ENCODE results near the gene PPP4R3B.
A peak's percentile ranks its signal among the peaks of the same experiment; 100 is the strongest.

Gene PPP4R3B

DNA sequence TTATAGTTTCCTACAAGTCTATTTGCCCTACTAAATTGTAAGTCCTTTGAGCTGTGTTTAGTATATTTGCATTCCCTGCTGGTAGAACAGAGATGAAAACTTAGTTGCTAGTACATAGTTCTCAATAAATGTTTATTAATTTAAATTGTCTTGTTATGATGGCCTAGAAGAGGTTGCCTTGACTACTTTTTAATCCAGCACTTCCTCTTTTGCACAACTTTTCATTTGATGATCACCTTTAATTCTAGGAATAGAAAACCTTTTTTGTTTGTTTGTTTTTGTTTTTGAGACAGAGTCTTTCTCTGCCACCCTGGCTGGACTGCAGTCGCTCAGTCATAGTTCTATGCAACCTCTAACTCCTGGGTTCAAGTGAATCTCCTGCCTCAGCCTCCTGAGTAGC is 91.2 kb downstream of the PPP4R3B start:
- H3K27ac ChIP-seq (ENCODE audit: low read depth, low read length) = no peak overlapping the region
- H3K36me3 ChIP-seq (ENCODE audit: control insufficient read depth in 5 of 5, insufficient read depth in 5 of 5, low read length in 5 of 5) = peaks cover 9 to 38% (median 24%) of the 10 kb centered on the region in 5 donors
- no peaks in the 10 kb centered on the region for H3K9me3 ChIP-seq (ENCODE audit: control insufficient read depth in 5 of 5, low read length in 5 of 5)
- H3K4me1 ChIP-seq (ENCODE audit: control insufficient read depth in 5 of 5, insufficient read depth in 5 of 5, low read length in 5 of 5) = peaks cover 0 to 8% (median 0%) of the 10 kb centered on the region in 5 donors
- H3K9ac ChIP-seq (ENCODE audit: low read length in 5 of 5) = no peak overlapping the region
- no peaks in the 10 kb centered on the region for H3K27me3 ChIP-seq (ENCODE audit: control insufficient read depth in 5 of 5, insufficient read depth in 4 of 5, low read length in 5 of 5)
- no peak overlapping the region for H3K4me3 ChIP-seq (ENCODE audit: low read depth in 1 of 5, low read length in 5 of 5)

DNA sequence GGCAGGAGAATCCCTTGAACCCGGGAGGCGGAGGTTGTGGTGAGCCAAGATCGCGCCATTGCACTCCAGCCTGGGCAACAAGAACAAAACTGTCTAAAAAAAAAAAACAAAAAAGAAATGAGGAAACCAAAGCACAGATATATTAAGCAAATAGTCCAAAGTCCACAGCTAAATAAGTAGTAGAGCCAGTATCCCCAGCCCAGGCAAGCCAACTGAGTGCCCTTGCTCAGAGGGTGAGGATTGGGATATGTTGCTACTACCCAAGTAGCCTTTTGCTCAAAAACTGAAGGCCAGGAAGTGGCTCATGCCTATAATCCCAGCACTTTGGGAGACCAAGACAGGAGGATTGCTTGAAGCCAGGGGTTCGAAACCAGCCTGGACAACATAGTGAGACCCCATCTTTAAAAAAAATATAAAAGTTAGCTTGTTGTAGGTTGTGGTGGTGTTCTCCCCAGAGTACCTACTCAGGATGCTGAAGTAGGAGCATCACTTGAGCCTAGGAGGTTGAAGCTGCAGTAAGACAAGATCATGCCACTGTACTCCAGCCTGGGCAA is 92.5 kb downstream of the PPP4R3B start:
- H3K9me3 ChIP-seq (ENCODE audit: control insufficient read depth in 5 of 5, low read length in 5 of 5) = no peaks in the 10 kb centered on the region
- peaks cover 9 to 28% (median 15%) of the 10 kb centered on the region in 5 donors for H3K36me3 ChIP-seq (ENCODE audit: control insufficient read depth in 5 of 5, insufficient read depth in 5 of 5, low read length in 5 of 5)
- no peaks in the 10 kb centered on the region for H3K27me3 ChIP-seq (ENCODE audit: control insufficient read depth in 5 of 5, insufficient read depth in 4 of 5, low read length in 5 of 5)
- H3K27ac ChIP-seq (ENCODE audit: low read depth, low read length) = no peak overlapping the region
- H3K4me3 ChIP-seq (ENCODE audit: low read depth in 1 of 5, low read length in 5 of 5) = no peak overlapping the region
- H3K9ac ChIP-seq (ENCODE audit: low read length in 5 of 5) = no peak overlapping the region
- peaks cover 0 to 11% (median 8%) of the 10 kb centered on the region in 5 donors for H3K4me1 ChIP-seq (ENCODE audit: control insufficient read depth in 5 of 5, insufficient read depth in 5 of 5, low read length in 5 of 5)

DNA sequence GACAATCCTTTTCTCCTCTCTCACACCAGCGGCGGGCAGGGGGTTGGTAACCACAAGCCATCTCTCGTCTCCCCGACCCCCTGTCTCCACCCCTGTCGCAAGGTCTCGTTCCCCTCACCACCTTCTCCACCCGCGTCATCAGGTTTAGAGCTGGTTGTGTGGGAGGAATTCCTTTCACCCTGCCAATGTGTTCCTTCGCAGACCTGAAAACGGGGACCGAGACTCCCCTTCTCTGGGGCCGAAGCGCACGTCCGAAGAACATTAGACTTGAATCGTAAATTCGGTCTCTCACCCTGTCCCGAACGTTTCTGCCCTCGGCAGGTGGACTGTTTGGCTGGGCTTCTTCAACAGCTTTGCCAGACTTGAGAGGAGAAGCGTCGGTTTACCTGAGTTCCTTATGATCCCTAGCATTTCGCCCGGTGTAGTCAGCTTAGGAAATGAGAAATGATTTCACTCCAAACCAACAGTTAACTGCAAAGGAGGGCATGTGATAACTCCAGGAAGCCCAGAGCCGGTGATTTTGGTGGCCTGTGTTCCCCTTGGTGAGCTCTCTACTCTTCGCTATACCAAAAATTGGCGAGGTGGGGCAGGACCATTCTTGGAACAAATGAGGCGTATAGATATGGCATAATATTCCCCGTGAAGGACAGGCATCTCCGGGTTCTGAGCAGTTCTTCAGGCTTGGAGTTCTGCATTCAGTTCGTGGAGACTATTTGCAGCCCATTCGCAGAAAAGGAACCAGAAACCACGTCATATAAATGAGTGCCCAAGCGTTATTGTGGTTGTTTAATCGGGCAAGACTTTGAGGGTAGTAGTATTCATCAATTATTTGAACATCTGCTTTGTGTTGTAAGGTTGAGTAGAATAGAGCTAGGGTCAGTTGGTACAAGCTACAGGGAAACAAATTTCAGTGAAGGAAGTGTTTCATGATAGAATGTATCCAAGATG is 97.2 kb downstream of the PPP4R3B start:
- Histone ChIP-seq H3K9me3 (ENCODE audit: control insufficient read depth in 5 of 5, low read length in 5 of 5) (no peaks in the 10 kb centered on the region), H3K4me3 (ENCODE audit: low read depth in 1 of 5, low read length in 5 of 5) (peak overlapping the region; percentile 90 to 96 (median 94)), H3K27me3 (ENCODE audit: control insufficient read depth in 5 of 5, insufficient read depth in 4 of 5, low read length in 5 of 5) (no peaks in the 10 kb centered on the region), H3K4me1 (ENCODE audit: control insufficient read depth in 5 of 5, insufficient read depth in 5 of 5, low read length in 5 of 5) (peaks cover 1 to 19% (median 16%) of the 10 kb centered on the region in 5 donors), H3K36me3 (ENCODE audit: control insufficient read depth in 5 of 5, insufficient read depth in 5 of 5, low read length in 5 of 5) (peaks cover 5 to 14% (median 6%) of the 10 kb centered on the region in 5 donors), H3K27ac (ENCODE audit: low read depth, low read length) (peak overlapping the region; percentile 70), H3K9ac (ENCODE audit: low read length in 5 of 5) (peak overlapping the region; percentile 1 to 92 (median 86))

DNA sequence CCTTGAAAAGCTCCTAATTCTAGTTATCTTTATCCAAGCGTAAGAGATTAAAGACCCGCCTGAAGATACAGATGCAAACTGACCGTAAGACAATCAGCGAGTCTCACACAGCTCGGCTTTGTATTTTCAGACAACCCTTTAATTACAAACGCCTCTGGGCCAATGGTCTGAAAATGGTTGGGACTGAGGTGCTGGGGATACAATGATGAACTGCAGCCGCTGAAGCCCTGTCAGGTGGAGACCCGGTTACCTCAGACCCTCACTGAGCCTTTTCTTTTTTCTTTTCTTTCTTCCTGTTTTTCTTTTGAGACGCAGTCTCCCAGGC is 98.6 kb downstream of the PPP4R3B start:
- H3K36me3 ChIP-seq (ENCODE audit: control insufficient read depth in 5 of 5, insufficient read depth in 5 of 5, low read length in 5 of 5) = peaks cover 0 to 2% (median 1%) of the 10 kb centered on the region in 5 donors
- H3K9ac ChIP-seq (ENCODE audit: low read length in 5 of 5) = peak overlapping the region; percentile 21 to 77 (median 75)
- peak overlapping the region; percentile 63 for H3K27ac ChIP-seq (ENCODE audit: low read depth, low read length)
- no peaks in the 10 kb centered on the region for H3K9me3 ChIP-seq (ENCODE audit: control insufficient read depth in 5 of 5, low read length in 5 of 5)
- peak overlapping the region; percentile 90 to 96 (median 94) for H3K4me3 ChIP-seq (ENCODE audit: low read depth in 1 of 5, low read length in 5 of 5)
- H3K4me1 ChIP-seq (ENCODE audit: control insufficient read depth in 5 of 5, insufficient read depth in 5 of 5, low read length in 5 of 5) = peaks cover 1 to 19% (median 16%) of the 10 kb centered on the region in 5 donors
- H3K27me3 ChIP-seq (ENCODE audit: control insufficient read depth in 5 of 5, insufficient read depth in 4 of 5, low read length in 5 of 5) = no peaks in the 10 kb centered on the region

DNA sequence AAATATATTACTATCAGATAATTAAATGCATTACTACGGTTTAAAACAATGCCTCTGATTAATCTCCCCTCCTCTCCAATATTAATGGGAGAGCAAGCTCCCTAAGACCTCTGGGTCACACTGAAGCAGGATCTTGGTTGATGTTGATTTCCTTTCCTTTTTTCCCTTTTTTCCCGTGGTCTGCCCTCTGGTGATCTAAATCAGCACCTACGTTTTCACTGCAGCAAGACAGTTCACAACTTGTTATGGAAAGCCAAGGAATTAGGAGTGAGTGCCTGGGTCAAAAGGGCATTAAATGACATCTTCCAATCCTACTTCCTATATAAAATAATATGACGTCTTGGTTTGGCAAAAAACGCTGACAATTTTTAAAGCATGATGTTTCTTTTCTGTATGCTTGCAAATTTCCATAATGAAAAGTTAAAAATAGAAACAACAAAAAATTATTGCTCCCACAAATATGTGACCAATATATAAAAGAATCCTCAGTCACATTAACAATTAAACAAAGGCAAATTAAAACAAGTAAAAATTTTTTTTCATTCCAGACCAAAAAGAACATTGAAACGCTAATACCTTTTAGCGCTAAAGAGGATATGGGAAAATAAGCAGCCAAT is 105.8 kb downstream of the PPP4R3B start:
- H3K27me3 ChIP-seq (ENCODE audit: control insufficient read depth in 5 of 5, insufficient read depth in 4 of 5, low read length in 5 of 5) = no peaks in the 10 kb centered on the region
- peaks cover 0 to 2% (median 0%) of the 10 kb centered on the region in 5 donors for H3K4me1 ChIP-seq (ENCODE audit: control insufficient read depth in 5 of 5, insufficient read depth in 5 of 5, low read length in 5 of 5)
- H3K9me3 ChIP-seq (ENCODE audit: control insufficient read depth in 5 of 5, low read length in 5 of 5) = no peaks in the 10 kb centered on the region

DNA sequence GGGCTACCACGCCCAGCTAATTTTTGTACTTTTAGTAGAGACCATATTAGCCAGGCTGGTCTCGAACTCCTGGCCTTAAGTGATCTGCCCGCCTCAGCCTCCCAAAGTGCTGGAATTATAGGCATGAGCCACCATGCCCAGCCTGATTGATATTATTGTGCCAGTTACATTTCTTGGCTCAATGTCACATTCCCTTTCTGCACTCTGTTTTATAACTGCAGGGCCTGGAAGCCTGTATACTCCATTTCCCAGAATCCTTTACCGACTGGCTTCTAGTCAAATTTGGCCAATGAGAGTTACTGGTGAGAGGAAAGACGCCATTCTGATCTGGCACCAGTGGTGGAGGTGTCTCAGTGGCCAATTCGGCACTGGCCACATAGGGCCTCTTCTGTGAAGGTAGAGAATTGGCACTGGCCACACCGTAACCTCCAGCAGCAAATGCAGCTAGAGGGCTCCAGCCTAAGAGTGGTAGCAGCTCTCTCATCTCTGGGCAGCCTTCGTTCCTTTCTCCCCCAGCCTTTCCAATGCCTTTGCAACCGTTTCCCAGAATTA is 114.8 kb downstream of the PPP4R3B start:
- H3K27me3 ChIP-seq (ENCODE audit: control insufficient read depth in 5 of 5, insufficient read depth in 4 of 5, low read length in 5 of 5) = no peaks in the 10 kb centered on the region
- no peak overlapping the region for H3K9ac ChIP-seq (ENCODE audit: low read length in 5 of 5)
- no peak overlapping the region for H3K27ac ChIP-seq (ENCODE audit: low read depth, low read length)
- H3K4me3 ChIP-seq (ENCODE audit: low read depth in 1 of 5, low read length in 5 of 5) = no peak overlapping the region
- no peaks in the 10 kb centered on the region for H3K9me3 ChIP-seq (ENCODE audit: control insufficient read depth in 5 of 5, low read length in 5 of 5)
- H3K4me1 ChIP-seq (ENCODE audit: control insufficient read depth in 5 of 5, insufficient read depth in 5 of 5, low read length in 5 of 5) = no peaks in the 10 kb centered on the region
- H3K36me3 ChIP-seq (ENCODE audit: control insufficient read depth in 5 of 5, insufficient read depth in 5 of 5, low read length in 5 of 5) = no peaks in the 10 kb centered on the region

More for the DNA sequence above, 105.8 kb downstream of the PPP4R3B start:
- H3K4me3 ChIP-seq (ENCODE audit: low read depth in 1 of 5, low read length in 5 of 5) = no peak overlapping the region
- H3K36me3 ChIP-seq (ENCODE audit: control insufficient read depth in 5 of 5, insufficient read depth in 5 of 5, low read length in 5 of 5) = no peaks in the 10 kb centered on the region
- H3K27ac ChIP-seq (ENCODE audit: low read depth, low read length) = no peak overlapping the region
- H3K9ac ChIP-seq (ENCODE audit: low read length in 5 of 5) = no peak overlapping the region

DNA sequence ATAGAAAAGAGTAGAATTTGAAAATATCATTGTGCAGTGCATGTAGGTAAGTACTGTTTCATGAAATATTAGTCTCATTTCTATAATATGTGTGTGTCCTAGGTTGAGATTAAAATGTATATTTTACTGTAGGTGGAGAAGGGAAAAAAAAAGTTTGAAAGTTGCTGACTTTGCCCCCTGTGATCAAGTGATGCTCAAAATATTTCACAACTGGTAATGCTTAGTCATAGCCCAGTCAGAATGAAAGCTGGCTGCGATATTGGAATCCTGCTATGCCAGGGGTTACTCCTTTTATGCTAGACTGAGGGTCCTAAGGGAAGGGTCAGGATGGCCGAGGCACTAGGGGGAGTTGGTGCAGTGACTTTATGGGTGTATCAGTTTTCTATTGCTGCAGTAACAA is 117.4 kb downstream of the PPP4R3B start:
- Histone ChIP-seq H3K27me3 (ENCODE audit: control insufficient read depth in 5 of 5, insufficient read depth in 4 of 5, low read length in 5 of 5) (no peaks in the 10 kb centered on the region), H3K4me1 (ENCODE audit: control insufficient read depth in 5 of 5, insufficient read depth in 5 of 5, low read length in 5 of 5) (no peaks in the 10 kb centered on the region), H3K9me3 (ENCODE audit: control insufficient read depth in 5 of 5, low read length in 5 of 5) (no peaks in the 10 kb centered on the region), H3K27ac (ENCODE audit: low read depth, low read length) (no peak overlapping the region), H3K36me3 (ENCODE audit: control insufficient read depth in 5 of 5, insufficient read depth in 5 of 5, low read length in 5 of 5) (no peaks in the 10 kb centered on the region), H3K9ac (ENCODE audit: low read length in 5 of 5) (no peak overlapping the region), H3K4me3 (ENCODE audit: low read depth in 1 of 5, low read length in 5 of 5) (no peak overlapping the region)

DNA sequence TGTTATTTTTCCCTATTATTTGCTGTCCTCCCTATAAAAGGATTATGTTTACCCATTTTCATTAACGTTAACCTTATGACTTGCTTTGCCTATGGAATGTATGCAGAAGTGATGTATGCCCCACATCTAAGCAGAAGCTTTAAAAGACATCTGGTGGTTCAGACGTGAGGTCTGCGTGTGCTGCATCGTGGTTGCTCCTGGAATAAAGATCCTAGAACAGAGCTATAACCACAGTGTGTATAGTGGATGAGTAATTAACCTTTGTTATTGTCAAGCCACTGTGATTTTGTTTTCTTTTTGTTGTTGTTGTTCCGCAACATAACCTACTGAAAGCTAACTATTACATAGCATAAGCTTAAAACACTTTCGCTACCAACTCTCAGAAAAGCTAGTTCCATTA is 118.8 kb downstream of the PPP4R3B start:
- Histone ChIP-seq H3K9me3 (ENCODE audit: control insufficient read depth in 5 of 5, low read length in 5 of 5) (no peaks in the 10 kb centered on the region), H3K4me3 (ENCODE audit: low read depth in 1 of 5, low read length in 5 of 5) (no peak overlapping the region), H3K27ac (ENCODE audit: low read depth, low read length) (no peak overlapping the region), H3K27me3 (ENCODE audit: control insufficient read depth in 5 of 5, insufficient read depth in 4 of 5, low read length in 5 of 5) (no peaks in the 10 kb centered on the region), H3K9ac (ENCODE audit: low read length in 5 of 5) (no peak overlapping the region), H3K36me3 (ENCODE audit: control insufficient read depth in 5 of 5, insufficient read depth in 5 of 5, low read length in 5 of 5) (no peaks in the 10 kb centered on the region), H3K4me1 (ENCODE audit: control insufficient read depth in 5 of 5, insufficient read depth in 5 of 5, low read length in 5 of 5) (no peaks in the 10 kb centered on the region)

All from subcutaneous abdominal adipose tissue (tissue), 5 donors.